Fibroblast of lung (primary cell): ENCODE results near the gene HOXC9. TPM values are rescaled to one million over a fixed set of nuclear protein-coding genes. Genes with fewer than 3 reads are reported as not detected.

Source experiments
- DNase-seq, 2 donors: peaks; one replicate each; pipeline versions ENCODE4 v3.0.0 to v3.0.0-alpha.2; 2010; ENCODE audit warnings: low read depth in 2 of 2
- H2AFZ ChIP-seq: 2 replicates; pipeline ENCODE4 v1.5.1; 2012; ENCODE audit warnings: low read length, control low read depth, inconsistent platforms
- H3K27ac ChIP-seq: 2 replicates; pipeline ENCODE4 v1.5.1; 2011; ENCODE audit warnings: low read length, control low read depth; ENCODE audit not compliant: insufficient read depth
- H3K27me3 ChIP-seq: 2 replicates; pipeline ENCODE4 v1.5.1; 2011; ENCODE audit warnings: mild to moderate bottlenecking, low read length; ENCODE audit not compliant: control insufficient read depth, insufficient read depth
- H3K36me3 ChIP-seq: 2 replicates; pipeline ENCODE4 v1.5.1; 2011; ENCODE audit warnings: low read length; ENCODE audit not compliant: control insufficient read depth, insufficient read depth
- H3K4me1 ChIP-seq: 2 replicates; pipeline ENCODE4 v1.5.1; 2011; ENCODE audit warnings: low read length; ENCODE audit not compliant: control insufficient read depth, insufficient read depth; ENCODE audit errors: extremely low read depth
- H3K4me2 ChIP-seq: 2 replicates; pipeline ENCODE4 v1.5.1; 2011; ENCODE audit warnings: low read length, control low read depth; ENCODE audit not compliant: insufficient read depth; ENCODE audit errors: extremely low read depth
- H3K4me3 ChIP-seq, 4 experiments: fragments of 200-600 bp in 1 of 4; sonication (generic) in 1 of 4; replicated peaks in 1 of 4; 2 replicates each; pipeline ENCODE4 v1.5.1; 2011 to 2016; ENCODE audit warnings: low read length in 4 of 4, low read depth in 3 of 4, mild to moderate bottlenecking in 3 of 4, control low read depth in 2 of 4, inconsistent platforms in 1 of 4, mixed read lengths in 1 of 4; ENCODE audit not compliant: insufficient read depth in 1 of 4; ENCODE audit errors: control extremely low read depth in 1 of 4
- H3K79me2 ChIP-seq: 2 replicates; pipeline ENCODE4 v1.5.1; 2012; ENCODE audit warnings: mild to moderate bottlenecking, low read length, inconsistent platforms; ENCODE audit not compliant: control insufficient read depth, insufficient read depth
- H3K9ac ChIP-seq: 2 replicates; pipeline ENCODE4 v1.5.1; 2011; ENCODE audit warnings: mild to moderate bottlenecking, low read length, control low read depth; ENCODE audit not compliant: insufficient read depth
- H3K9me3 ChIP-seq: 2 replicates; pipeline ENCODE4 v1.5.1; 2012; ENCODE audit warnings: low read depth, low read length; ENCODE audit not compliant: control insufficient read depth, insufficient read depth
- H4K20me1 ChIP-seq: 2 replicates; pipeline ENCODE4 v1.5.1; 2011; ENCODE audit warnings: low read length; ENCODE audit not compliant: control insufficient read depth, insufficient read depth; ENCODE audit errors: extremely low read depth
- EZH2 ChIP-seq: IDR thresholded peaks from 2 replicates; pipeline ENCODE4 v1.5.1; 2012; ENCODE audit warnings: low read length, control low read depth, mild to moderate bottlenecking; ENCODE audit errors: missing control alignments
- polyA plus RNA-seq, 2 donors: library from polyadenylated mRNA; depleted of rRNA in 1 of 2; stranded (reverse) in 1 of 2; unstranded in 1 of 2; fragments of >200 nt; gene quantifications; 2 replicates each; pipeline ENCODE4 v1.2.1, GENCODE V29; 2011 to 2012; ENCODE audit warnings: missing spikeins in 1 of 2
- total RNA-seq: library from RNA; depleted of rRNA; stranded (reverse); fragments of >200 nt; gene quantifications from 2 replicates; pipeline ENCODE4 v1.2.1, GENCODE V29; 2014
- TF ChIP-seq, protein P1 (sequence below), 2 donors: IDR thresholded peaks in 1 of 2; conservative IDR thresholded peaks in 1 of 2; 1 replicate in 1 of 2; 2 replicates in 1 of 2; pipeline ENCODE4 v1.5.1; 2011 to 2012; ENCODE audit warnings: low read length in 2 of 2, control low read depth in 1 of 2, inconsistent platforms in 1 of 2, low read depth in 1 of 2, mild to moderate bottlenecking in 1 of 2

HOXC9 gene
- total and polyA plus RNA-seq, 2 donors (not counting 1 experiment from before 2014, with no cell fraction given): 0.24 TPM; not detected in 1

DNA sequence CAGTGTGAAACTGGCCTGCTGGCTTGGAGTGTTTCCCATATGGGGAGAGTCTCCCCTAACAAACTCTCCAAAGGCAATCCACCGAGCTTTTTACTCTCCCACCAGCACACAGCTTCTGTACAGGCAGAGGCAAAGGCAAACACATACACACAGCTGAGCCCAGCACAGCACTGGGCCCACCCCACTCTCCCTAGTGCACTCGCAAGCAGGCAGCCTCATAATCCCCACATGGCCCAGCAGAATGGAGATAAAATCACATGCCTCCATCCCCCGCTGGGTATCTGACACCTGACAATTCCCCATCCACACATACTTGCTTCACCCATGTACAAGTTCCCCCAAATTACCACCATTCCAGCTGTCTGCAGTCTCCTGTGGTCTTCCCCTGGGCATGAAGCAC is 41.8 kb upstream of the HOXC9 start:
- no peak for DNase-seq
- Histone ChIP-seq H3K4me3 (no peak overlapping the region), H4K20me1 (no peaks in the 10 kb centered on the region), H3K27ac (no peak overlapping the region), H3K9ac (no peak overlapping the region), H2AFZ (no peak overlapping the region), H3K79me2 (no peaks in the 10 kb centered on the region), H3K4me1 (no peaks in the 10 kb centered on the region), H3K9me3 (no peaks in the 10 kb centered on the region), H3K4me2 (no peak overlapping the region), H3K27me3 (peaks cover 93% of the 10 kb centered on the region), H3K36me3 (no peaks in the 10 kb centered on the region)
- TF ChIP-seq EZH2: no peak
- TF ChIP-seq, protein P1, sequence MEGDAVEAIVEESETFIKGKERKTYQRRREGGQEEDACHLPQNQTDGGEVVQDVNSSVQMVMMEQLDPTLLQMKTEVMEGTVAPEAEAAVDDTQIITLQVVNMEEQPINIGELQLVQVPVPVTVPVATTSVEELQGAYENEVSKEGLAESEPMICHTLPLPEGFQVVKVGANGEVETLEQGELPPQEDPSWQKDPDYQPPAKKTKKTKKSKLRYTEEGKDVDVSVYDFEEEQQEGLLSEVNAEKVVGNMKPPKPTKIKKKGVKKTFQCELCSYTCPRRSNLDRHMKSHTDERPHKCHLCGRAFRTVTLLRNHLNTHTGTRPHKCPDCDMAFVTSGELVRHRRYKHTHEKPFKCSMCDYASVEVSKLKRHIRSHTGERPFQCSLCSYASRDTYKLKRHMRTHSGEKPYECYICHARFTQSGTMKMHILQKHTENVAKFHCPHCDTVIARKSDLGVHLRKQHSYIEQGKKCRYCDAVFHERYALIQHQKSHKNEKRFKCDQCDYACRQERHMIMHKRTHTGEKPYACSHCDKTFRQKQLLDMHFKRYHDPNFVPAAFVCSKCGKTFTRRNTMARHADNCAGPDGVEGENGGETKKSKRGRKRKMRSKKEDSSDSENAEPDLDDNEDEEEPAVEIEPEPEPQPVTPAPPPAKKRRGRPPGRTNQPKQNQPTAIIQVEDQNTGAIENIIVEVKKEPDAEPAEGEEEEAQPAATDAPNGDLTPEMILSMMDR (conservative IDR thresholded peaks at IDR 0.05 in 1 of 2, IDR thresholded peaks at IDR 0.05 in 1 of 2; ENCODE audit: low read depth in 1 of 2, low read length in 2 of 2): no peak

- H3K4me1 ChIP-seq: no peaks in the 10 kb centered on the region
- H3K79me2 ChIP-seq: no peaks in the 10 kb centered on the region
- no peaks in the 10 kb centered on the region for H3K36me3 ChIP-seq
- TF ChIP-seq, protein P1 (conservative IDR thresholded peaks at IDR 0.05 in 1 of 2, IDR thresholded peaks at IDR 0.05 in 1 of 2; ENCODE audit: low read depth in 1 of 2, low read length in 2 of 2): no peak
- TF ChIP-seq EZH2: no peak
- H3K4me3 ChIP-seq: no peak overlapping the region
- H2AFZ ChIP-seq: no peak overlapping the region
- no peak for DNase-seq
- no peaks in the 10 kb centered on the region for H4K20me1 ChIP-seq
- H3K27ac ChIP-seq: no peak overlapping the region
- peaks cover 93% of the 10 kb centered on the region for H3K27me3 ChIP-seq
- no peak overlapping the region for H3K4me2 ChIP-seq
- H3K9me3 ChIP-seq: no peaks in the 10 kb centered on the region
- no peak overlapping the region for H3K9ac ChIP-seq
Measured at GRCh38 chr12:53959314-53959713, 40.6 kb upstream of the HOXC9 start.

- H3K27me3 ChIP-seq: peaks cover 95% of the 10 kb centered on the region
Measured at GRCh38 chr12:53960187-53961024, 39.6 kb upstream of the HOXC9 start.

More at GRCh38 chr12:53960187-53961024, 39.6 kb upstream of the HOXC9 start:
- H2AFZ ChIP-seq: no peak overlapping the region
- H3K4me1 ChIP-seq: no peaks in the 10 kb centered on the region
- DNase-seq: no peak
- H4K20me1 ChIP-seq: no peaks in the 10 kb centered on the region
- no peaks in the 10 kb centered on the region for H3K36me3 ChIP-seq
- no peaks in the 10 kb centered on the region for H3K79me2 ChIP-seq
- TF ChIP-seq EZH2: peak; percentile 72
- TF ChIP-seq, protein P1 (conservative IDR thresholded peaks at IDR 0.05 in 1 of 2, IDR thresholded peaks at IDR 0.05 in 1 of 2; ENCODE audit: low read depth in 1 of 2, low read length in 2 of 2): no peak
- no peaks in the 10 kb centered on the region for H3K9me3 ChIP-seq
- H3K4me2 ChIP-seq: no peak overlapping the region
- H3K27ac ChIP-seq: no peak overlapping the region
- no peak overlapping the region for H3K4me3 ChIP-seq
- no peak overlapping the region for H3K9ac ChIP-seq
